Activated CD4-positive, alpha-beta T cell treated with anti-CD3 and anti-CD28 coated beads, Interleukin-10, Interleukin-2, amounts not matched to agents 100 ng/mL and 50 ng/mL, durations not matched to agents 16 hours and 8 hours (primary cell): Measurements from ENCODE around the gene KRTAP5-3.

ENCODE experiments used
- DNase-seq: peaks from one replicate; pipeline ENCODE4 v3.0.0-alpha.2; 2020

Gene KRTAP5-3

DNA sequence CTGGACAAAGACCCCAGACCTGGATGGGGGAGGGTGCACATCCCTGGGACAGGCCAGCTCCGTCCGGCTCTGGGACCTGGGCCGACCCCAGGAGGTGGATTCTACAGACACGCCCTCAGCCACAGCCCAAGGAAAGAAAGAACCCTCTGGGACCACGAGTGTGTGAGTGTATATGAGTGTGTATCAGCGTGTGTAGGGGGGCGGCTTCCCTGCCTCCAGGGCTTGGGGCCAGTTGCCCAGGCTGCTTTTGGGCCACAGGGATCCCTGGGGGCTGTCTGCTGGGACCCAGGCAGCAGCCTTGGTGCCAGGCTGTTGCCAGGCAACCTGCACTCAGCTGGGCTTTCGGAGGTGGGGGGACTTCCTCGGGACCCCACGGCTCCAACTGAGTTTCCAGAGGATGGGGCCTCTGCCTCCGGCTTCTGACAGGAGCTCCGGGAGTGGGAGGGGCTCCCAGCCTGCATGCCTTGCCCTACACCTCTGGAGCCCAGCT, 45.1 kb downstream of the KRTAP5-3 start:
- DNase-seq, result no peak

- DNase-seq, result no peak
Observed at GRCh38 chr11:1562469-1563148, 45.7 kb downstream of the KRTAP5-3 start.

DNA sequence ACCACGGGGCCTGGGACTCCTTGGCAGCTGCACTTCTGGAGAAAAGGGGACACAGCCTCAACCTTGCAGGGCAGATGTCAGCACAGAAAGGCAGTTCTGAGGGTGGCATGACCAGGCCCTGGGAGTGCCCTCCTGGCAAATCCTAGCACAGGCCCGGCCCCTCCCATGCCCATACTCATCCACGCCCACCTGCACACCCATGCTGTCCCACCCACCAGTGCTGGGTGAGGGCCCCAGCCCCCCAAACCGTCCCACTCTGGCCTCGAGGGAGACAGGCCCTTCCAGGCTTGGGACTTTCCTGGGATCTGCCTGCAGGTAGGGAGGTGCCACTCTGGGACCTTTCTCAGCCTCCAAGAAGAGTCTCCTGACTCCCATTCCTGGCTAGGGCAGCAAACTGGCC, 46.3 kb downstream of the KRTAP5-3 start:
- DNase-seq, result no peak

- DNase-seq, result no peak
Observed at GRCh38 chr11:1561266-1561665, 47.0 kb downstream of the KRTAP5-3 start.

- DNase-seq, result no peak
Observed at GRCh38 chr11:1560649-1561251, 47.5 kb downstream of the KRTAP5-3 start.

DNA sequence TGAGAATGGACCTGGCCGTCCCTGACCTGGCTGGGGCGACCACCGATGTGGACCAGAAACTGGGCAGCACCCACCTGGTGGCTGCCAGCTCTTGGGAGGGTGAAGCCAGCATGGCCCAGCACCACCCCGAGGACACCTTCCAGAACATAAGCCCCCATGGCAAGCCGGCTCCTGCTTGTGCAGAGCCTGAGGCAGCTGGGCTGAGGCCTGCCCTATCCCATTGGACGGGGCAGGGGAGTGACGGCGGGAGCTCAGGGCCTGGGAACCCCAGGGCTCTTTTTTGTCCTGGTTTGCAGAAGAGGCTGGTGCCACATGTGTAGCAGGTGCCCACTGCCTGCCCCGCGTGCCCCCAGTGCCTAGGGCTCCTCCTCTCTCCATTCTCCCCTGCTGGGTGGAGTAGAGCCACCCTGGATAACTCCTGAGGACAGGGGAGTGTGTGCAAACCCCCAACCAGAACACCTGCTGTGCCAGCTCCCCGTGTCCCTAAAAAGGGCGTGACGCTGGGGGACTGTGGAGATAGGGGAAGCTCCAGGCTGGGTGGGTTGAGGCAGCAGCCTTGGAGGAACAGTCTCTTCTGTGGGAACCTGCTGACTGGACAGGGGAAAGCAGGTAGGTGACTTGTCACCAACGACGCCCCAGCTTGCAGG, 48.1 kb downstream of the KRTAP5-3 start:
- DNase-seq, result no peak

DNA sequence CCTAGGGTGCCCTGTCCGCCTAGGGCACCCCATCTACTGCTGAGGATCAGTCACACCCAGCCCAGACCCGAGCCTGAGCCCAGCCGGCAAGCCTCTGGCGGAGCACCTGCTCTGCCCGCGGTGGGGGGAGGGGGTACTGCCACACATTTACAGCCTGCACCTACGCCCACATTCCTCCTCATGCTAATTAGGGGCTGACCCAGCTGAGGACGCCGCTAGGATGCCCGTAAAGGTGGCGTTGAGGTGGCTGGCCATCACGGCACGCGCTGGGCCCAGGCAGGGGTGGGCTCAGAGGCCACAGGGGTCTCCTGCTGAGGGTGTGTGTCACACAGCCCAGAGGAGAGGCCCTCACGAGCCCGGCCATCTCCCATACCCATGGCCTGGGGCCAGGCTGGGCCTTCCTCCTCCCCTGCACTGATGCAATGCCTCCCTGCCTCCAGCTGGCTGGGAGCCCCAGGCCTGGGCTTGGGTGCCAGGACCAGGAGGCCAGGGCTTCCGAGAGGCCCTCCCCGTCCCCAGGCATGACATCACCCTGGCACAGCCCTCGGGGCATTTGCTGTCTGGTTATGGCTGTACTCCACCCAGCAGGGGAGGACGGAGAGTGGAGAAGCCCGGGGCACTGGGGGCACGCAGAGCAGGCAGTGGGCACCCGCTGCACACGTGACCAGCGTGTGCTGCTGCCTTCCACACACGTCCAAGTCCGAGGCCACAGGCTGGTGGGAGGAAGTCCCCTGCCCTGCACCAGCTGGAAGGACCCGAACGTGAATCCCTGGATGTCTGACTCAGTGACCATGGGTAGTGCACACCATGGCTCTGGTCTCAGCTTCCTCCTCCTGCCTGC, 48.9 kb downstream of the KRTAP5-3 start:
- no peak for DNase-seq

DNA sequence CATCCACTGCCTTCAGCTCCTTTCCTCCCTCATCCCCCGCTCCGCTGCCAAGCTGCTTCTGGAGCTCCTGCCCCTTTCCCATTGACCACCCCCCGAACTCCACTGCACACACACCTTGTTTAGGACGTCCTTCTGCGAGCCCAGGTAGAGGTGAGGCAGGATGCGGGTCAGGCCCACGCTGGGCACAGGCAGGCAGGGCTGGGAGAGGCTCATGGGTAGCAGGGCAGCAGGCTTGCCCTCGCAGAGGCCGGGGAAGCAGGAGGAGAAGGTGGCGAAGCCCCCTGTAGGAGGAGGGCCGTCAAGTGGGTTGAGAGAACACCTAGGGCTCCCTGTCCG, 49.5 kb downstream of the KRTAP5-3 start:
- DNase-seq, result no peak

- no peak for DNase-seq
Observed at GRCh38 chr11:1557904-1558774, 50.1 kb downstream of the KRTAP5-3 start.
